Brain microvascular endothelial cell (primary cell): Measurements from ENCODE around the gene VPS13D.

Experiments used
- DNase-seq: peaks from one replicate; pipeline ENCODE4 v3.0.0-alpha.2; 2020
- H3K27ac ChIP-seq: fragments of 250-450 bp; sonication (Bioruptor Pico); 2 replicates; pipeline ENCODE4 v1.5.1; 2020; ENCODE audit warnings: mild to moderate bottlenecking, moderate library complexity
- H3K27me3 ChIP-seq: fragments of 250-450 bp; sonication (Bioruptor Pico); replicated peaks from 2 replicates; pipeline ENCODE4 v1.5.1; 2020; ENCODE audit warnings: mild to moderate bottlenecking
- H3K36me3 ChIP-seq: fragments of 250-450 bp; sonication (Bioruptor Pico); replicated peaks from 2 replicates; pipeline ENCODE4 v1.5.1; 2020; ENCODE audit warnings: mild to moderate bottlenecking
- H3K4me3 ChIP-seq: 2 replicates; pipeline ENCODE4 v1.5.1; 2011; ENCODE audit warnings: low read depth, mild to moderate bottlenecking, control low read depth, low read length, moderate library complexity
- CTCF ChIP-seq: IDR thresholded peaks from 2 replicates; pipeline ENCODE4 v1.5.1; 2011; ENCODE audit warnings: low read depth, mild to moderate bottlenecking, moderate library complexity, low read length, control low read depth, inconsistent platforms; ENCODE audit errors: missing control alignments
- in situ Hi-C: cut with HindIII; loops from 2 replicates; pipeline ENCODE4 v1.10.0; 2017; ENCODE audit warnings: low sequenced_read_pairs, low pct_ligation_motif_present

VPS13D gene

GRCh38 chr1:12229835-12230548 is at the start of gene VPS13D:
VPS13D (plus strand) TSS chr1:12230030; CDS start chr1:12234267, 4,237 bp downstream.
- Histone ChIP-seq H3K4me3 (peak within 1 kb of the TSS; percentile 88), H3K27me3 (no peaks in the 10 kb centered on the region), H3K36me3 (no peaks in the 10 kb centered on the region), H3K27ac (peak within 1 kb of the TSS; percentile 60)
- in situ Hi-C loops: no loop called here
- TF ChIP-seq CTCF: peak; percentile 80
- peak; percentile 52 for DNase-seq

GRCh38 chr1:12180315-12180714 is 49.5 kb upstream of the VPS13D start:
- no peak overlapping the region for H3K27ac ChIP-seq
- no peaks in the 10 kb centered on the region for H3K36me3 ChIP-seq
- no peaks in the 10 kb centered on the region for H3K27me3 ChIP-seq
- no peak for DNase-seq
- H3K4me3 ChIP-seq: no peak overlapping the region
- in situ Hi-C loops: no loop called here
- TF ChIP-seq CTCF: no peak

GRCh38 chr1:12180903-12181302 is 48.9 kb upstream of the VPS13D start:
- DNase-seq: no peak
- Histone ChIP-seq H3K27ac (no peak overlapping the region), H3K4me3 (no peak overlapping the region), H3K27me3 (no peaks in the 10 kb centered on the region), H3K36me3 (no peaks in the 10 kb centered on the region)
- no peak for TF ChIP-seq CTCF
- in situ Hi-C loops: no loop called here

- Histone ChIP-seq H3K27me3 (no peaks in the 10 kb centered on the region), H3K36me3 (no peaks in the 10 kb centered on the region), H3K27ac (no peak overlapping the region), H3K4me3 (no peak overlapping the region)
- in situ Hi-C loops: no loop called here
- DNase-seq: no peak
- no peak for TF ChIP-seq CTCF
Observed at GRCh38 chr1:12181568-12181967, 48.3 kb upstream of the VPS13D start.

GRCh38 chr1:12182410-12182984 is 47.3 kb upstream of the VPS13D start:
- Histone ChIP-seq H3K27me3 (no peaks in the 10 kb centered on the region), H3K27ac (no peak overlapping the region), H3K36me3 (no peaks in the 10 kb centered on the region), H3K4me3 (no peak overlapping the region)
- no peak for TF ChIP-seq CTCF
- in situ Hi-C loops: no loop called here
- DNase-seq: no peak
